ENCODE results near the gene SNED1. TPM values are rescaled to one million over a fixed set of nuclear protein-coding genes. Genes with fewer than 3 reads are reported as not detected.

SNED1 gene
- total RNA-seq, 1 donor from 2014 or later: 40.9 TPM

Other genes starting within 250 kb of the SNED1 start
- gene KIF1A, start 178.4 kb upstream of the SNED1 start, total RNA-seq: 1.6 TPM
- 1.6 TPM for gene AGXT, start 129.8 kb upstream of the SNED1 start, total RNA-seq
- 2.8 TPM for gene MAB21L4, start 102.5 kb upstream of the SNED1 start, total RNA-seq
- gene CROCC2, start 92.3 kb upstream of the SNED1 start, total RNA-seq: 0.09 TPM
- gene MTERF4, start 103.7 kb downstream of the SNED1 start, total RNA-seq: 32.7 TPM
- 16.9 TPM for gene PASK, start 150.9 kb downstream of the SNED1 start, total RNA-seq
- gene PPP1R7, start 151.8 kb downstream of the SNED1 start, total RNA-seq: 58.6 TPM
- 2.7 TPM for gene ANO7, start 190.1 kb downstream of the SNED1 start, total RNA-seq